Measurements from ENCODE around the gene SLC8A1.

SLC8A1 gene

GRCh38 chr2:40273734-40274182 lies 178.1 kb downstream of the SLC8A1 start:
- DNase-seq (ENCODE audit: low spot score) = no peak

DNA sequence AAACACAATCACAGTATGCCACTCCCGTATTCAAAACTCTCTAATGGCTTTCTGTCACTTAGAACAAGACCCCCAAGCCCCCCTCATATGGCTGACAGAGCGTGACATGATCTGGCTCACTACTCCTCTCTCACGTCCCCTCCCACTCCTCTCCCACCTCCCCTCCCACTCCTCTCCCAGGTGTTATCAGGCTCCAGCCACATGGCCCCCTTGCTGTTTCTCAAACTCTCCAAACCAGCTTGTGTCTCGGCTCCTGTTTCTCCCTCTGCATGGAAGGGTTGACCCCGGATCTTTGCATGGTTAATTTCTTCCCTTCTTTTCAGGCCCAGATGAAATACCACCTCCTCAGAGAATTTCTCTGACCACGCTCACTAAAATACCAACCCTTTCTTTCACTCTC lies 180.8 kb downstream of the SLC8A1 start:
- no peak for DNase-seq (ENCODE audit: low spot score)

GRCh38 chr2:40270372-40270771 lies 181.5 kb downstream of the SLC8A1 start:
- DNase-seq (ENCODE audit: low spot score) = no peak

- DNase-seq (ENCODE audit: low spot score) = no peak
These were observed 183.3 kb downstream of the SLC8A1 start for GRCh38 chr2:40268566-40268965.

DNA sequence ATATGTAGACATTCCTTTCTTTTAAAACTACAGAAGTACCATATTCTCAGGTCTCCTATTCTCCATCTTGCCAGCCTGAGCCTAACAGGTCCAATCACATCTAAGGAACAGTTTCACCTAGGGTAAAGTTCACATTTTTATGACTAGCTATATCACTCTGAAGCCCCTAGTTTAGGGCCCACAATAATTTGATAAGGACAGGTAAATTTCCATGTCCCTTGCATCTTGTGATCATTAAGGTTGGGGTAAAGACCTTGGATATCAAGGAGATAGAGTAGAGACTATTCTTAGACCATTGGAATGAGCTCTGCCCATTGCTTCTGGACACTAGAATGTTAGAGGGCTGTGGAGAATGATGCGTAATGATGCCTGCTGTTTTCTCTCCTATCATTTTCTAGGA lies 185.7 kb downstream of the SLC8A1 start:
- DNase-seq (ENCODE audit: low spot score) = no peak

- no peak for DNase-seq (ENCODE audit: low spot score)
These were observed 186.3 kb downstream of the SLC8A1 start for GRCh38 chr2:40265602-40266001.

GRCh38 chr2:40261042-40261441 lies 190.8 kb downstream of the SLC8A1 start:
- DNase-seq (ENCODE audit: low spot score) = no peak

DNA sequence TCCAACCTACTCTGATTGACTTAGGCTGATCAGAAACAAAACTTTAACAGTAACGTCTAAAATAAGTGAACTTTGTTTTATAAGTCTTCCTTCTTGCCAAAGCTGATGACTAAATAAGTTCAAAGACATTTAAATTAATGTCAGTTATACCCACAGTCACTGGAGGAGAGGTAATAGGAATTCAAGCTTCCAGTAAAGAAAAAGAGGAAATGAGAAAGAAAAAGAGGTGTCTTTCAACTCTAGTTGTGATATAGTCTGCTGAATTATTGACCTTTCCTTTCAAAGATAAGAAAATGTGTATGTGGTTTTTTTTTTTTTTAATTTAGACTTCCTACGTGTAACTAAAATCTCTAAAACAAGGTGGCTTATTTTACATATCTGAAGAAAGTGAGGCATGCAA lies 191.5 kb downstream of the SLC8A1 start:
- no peak for DNase-seq (ENCODE audit: low spot score)

GRCh38 chr2:40259900-40260299 lies 192.0 kb downstream of the SLC8A1 start:
- no peak for DNase-seq (ENCODE audit: low spot score)

DNA sequence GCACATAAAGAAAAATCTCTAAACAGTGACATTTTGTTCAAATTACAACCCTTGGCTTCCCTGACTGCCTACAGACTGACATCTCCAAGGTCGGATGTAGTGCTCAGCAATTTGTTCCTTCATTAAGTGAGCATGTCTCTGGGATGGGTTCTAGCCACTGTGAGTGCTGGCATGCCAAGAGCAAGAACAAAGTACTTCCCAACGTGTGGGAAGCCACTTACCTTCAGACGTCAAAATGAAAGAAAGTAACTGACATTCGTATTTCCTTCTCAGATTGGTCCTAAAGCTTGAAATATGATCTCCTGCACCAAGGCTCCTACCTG lies 193.8 kb downstream of the SLC8A1 start:
- no peak for DNase-seq (ENCODE audit: low spot score)

GRCh38 chr2:40257340-40258134 lies 194.4 kb downstream of the SLC8A1 start:
- DNase-seq (ENCODE audit: low spot score) = no peak

DNA sequence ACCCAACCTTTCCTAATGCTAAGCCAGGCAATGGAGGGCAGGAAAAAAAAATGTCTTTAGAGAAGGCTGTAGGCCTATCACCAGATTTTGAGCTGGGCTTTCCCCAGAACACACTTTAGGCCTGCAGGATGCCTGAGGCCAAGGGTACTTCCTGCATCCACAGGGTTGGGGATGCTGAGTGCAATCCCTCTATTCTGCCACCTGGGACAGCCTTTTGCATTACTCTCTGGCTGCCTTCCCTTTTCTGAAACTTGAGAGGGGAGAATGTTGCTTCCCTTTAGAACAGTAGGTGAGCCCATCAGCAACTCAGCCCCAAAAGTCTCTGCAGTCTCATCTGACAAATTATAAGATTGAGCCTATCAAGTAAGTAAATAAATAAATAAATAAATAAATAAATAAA lies 195.2 kb downstream of the SLC8A1 start:
- DNase-seq (ENCODE audit: low spot score) = peak; percentile 24

GRCh38 chr2:40256008-40256407 lies 195.9 kb downstream of the SLC8A1 start:
- DNase-seq (ENCODE audit: low spot score) = no peak

- DNase-seq (ENCODE audit: low spot score) = no peak
These were observed 196.8 kb downstream of the SLC8A1 start for GRCh38 chr2:40255103-40255502.

DNA sequence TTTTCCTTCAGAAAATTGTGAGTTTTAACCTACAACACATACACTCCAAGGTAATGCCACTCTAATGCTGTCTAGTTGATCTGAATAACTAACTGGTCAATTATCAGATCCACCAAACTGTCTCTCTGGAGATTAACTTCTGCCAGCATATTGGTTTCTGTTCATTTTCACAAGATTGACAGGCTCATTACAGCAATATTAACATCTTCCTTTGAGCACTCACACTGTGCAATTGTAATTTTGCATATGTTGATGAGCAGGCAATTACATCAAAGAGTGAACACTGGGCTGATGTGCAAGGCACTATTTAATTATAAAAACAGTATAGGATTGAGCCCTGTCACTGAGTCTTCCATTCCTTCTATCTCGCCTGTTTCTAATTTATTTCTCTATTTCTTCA lies 197.3 kb downstream of the SLC8A1 start:
- no peak for DNase-seq (ENCODE audit: low spot score)

DNA sequence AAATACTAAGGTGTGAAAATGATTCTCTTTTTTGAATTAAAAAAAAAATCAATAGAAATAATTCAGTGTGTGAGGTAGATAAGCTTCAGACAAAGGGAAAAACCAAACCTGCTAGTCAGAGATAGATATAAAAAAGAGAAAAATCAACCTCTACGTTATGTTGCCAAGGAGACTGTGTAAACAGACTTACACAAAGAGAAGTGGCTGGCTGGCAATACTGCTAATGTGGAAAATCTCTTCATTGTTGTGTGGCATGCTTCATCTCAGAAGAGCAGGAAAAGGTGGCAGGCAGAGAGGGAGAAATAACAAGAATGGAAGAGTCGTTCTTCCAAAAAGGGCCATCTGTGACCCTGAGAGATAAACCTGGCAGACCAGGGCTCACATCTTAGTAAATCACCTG lies 200.8 kb downstream of the SLC8A1 start:
- DNase-seq (ENCODE audit: low spot score) = no peak

- DNase-seq (ENCODE audit: low spot score) = no peak
These were observed 202.3 kb downstream of the SLC8A1 start for GRCh38 chr2:40249577-40249976.

DNA sequence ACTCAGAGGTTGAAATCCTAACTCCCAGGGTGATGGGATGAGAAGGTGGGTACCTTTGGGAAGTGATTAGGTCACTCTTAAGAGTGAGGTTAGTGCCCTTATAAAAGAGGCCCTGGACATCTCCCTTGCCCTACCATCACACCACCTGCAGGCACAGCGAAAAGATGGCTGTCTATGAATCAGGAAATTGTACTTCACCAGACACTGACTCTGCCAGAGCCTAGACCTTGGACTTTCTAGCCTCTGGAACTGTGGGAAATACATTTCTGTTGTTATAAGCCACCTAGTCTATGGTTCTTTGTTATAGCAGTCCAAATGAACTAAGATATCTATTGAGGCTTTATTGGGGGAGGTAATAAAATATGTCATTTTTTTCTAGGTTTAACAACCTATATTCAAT lies 203.6 kb downstream of the SLC8A1 start:
- DNase-seq (ENCODE audit: low spot score) = no peak

GRCh38 chr2:40244675-40245074 lies 207.2 kb downstream of the SLC8A1 start:
- peak; percentile 64 for DNase-seq (ENCODE audit: low spot score)

- no peak for DNase-seq (ENCODE audit: low spot score)
These were observed 207.6 kb downstream of the SLC8A1 start for GRCh38 chr2:40244251-40244650.

- no peak for DNase-seq (ENCODE audit: low spot score)
These were observed 208.2 kb downstream of the SLC8A1 start for GRCh38 chr2:40243581-40244187.

DNA sequence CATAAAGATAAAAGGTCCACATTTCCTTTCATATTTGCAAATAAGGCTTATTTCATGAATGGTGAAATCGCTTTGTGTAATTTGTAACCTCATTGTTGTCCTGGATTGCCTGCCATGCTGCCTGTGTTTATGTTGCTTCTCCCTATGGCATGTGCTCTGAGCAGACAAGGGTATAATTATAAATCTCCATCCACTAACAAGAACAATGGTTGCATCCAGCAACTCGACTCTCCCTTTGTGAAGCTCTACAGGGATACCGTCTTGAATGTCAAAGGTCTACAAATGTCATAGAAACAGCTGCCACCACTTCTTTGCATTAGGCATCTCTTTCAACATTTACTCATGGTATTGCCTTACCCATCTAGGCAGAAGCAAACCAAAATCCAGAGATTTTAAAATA lies 209.6 kb downstream of the SLC8A1 start:
- no peak for DNase-seq (ENCODE audit: low spot score)

GRCh38 chr2:40240070-40240469 lies 211.8 kb downstream of the SLC8A1 start:
- DNase-seq (ENCODE audit: low spot score) = no peak
